ENCODE measurements around the gene DNPH1. TPM values are rescaled to one million over a fixed set of nuclear protein-coding genes. Genes with fewer than 3 reads are reported as not detected.
A peak's percentile ranks its signal among the peaks of the same experiment; 100 is the strongest.

The DNPH1 gene
- total RNA-seq, 1 donor from 2014 or later: 27.2 TPM

GRCh38 chr6:43235841-43236240 lies 6.6 kb upstream of the DNPH1 start:
- Mint-ChIP-seq H3K27me3 (ENCODE audit: unreplicated experiment) (peaks cover 56% of the 10 kb centered on the region), H3K9me3 (ENCODE audit: unreplicated experiment) (peaks cover 9% of the 10 kb centered on the region), H3K4me1 (ENCODE audit: unreplicated experiment) (no peaks in the 10 kb centered on the region), H3K27ac (ENCODE audit: unreplicated experiment) (no peak overlapping the region), H3K4me3 (ENCODE audit: unreplicated experiment) (no peak overlapping the region), H3K36me3 (ENCODE audit: unreplicated experiment) (peaks cover 5% of the 10 kb centered on the region)
- TF ChIP-seq, protein P1, sequence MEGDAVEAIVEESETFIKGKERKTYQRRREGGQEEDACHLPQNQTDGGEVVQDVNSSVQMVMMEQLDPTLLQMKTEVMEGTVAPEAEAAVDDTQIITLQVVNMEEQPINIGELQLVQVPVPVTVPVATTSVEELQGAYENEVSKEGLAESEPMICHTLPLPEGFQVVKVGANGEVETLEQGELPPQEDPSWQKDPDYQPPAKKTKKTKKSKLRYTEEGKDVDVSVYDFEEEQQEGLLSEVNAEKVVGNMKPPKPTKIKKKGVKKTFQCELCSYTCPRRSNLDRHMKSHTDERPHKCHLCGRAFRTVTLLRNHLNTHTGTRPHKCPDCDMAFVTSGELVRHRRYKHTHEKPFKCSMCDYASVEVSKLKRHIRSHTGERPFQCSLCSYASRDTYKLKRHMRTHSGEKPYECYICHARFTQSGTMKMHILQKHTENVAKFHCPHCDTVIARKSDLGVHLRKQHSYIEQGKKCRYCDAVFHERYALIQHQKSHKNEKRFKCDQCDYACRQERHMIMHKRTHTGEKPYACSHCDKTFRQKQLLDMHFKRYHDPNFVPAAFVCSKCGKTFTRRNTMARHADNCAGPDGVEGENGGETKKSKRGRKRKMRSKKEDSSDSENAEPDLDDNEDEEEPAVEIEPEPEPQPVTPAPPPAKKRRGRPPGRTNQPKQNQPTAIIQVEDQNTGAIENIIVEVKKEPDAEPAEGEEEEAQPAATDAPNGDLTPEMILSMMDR (IDR thresholded peaks at IDR 0.05): no peak
- no peak for DNase-seq (ENCODE audit: extremely low spot score, unreplicated experiment)

GRCh38 chr6:43231735-43232450 lies 2.6 kb upstream of the DNPH1 start:
- no peak overlapping the region for H3K4me3 Mint-ChIP-seq (ENCODE audit: unreplicated experiment)
- no peaks in the 10 kb centered on the region for H3K9me3 Mint-ChIP-seq (ENCODE audit: unreplicated experiment)
- H3K27me3 Mint-ChIP-seq (ENCODE audit: unreplicated experiment): peaks cover 28% of the 10 kb centered on the region
- DNase-seq (ENCODE audit: extremely low spot score, unreplicated experiment): no peak
- H3K27ac Mint-ChIP-seq (ENCODE audit: unreplicated experiment): no peak overlapping the region
- TF ChIP-seq, protein P1 (IDR thresholded peaks at IDR 0.05): no peak
- H3K36me3 Mint-ChIP-seq (ENCODE audit: unreplicated experiment): no peaks in the 10 kb centered on the region
- peaks cover 17% of the 10 kb centered on the region for H3K4me1 Mint-ChIP-seq (ENCODE audit: unreplicated experiment)

GRCh38 chr6:43231053-43231452 lies 1.8 kb upstream of the DNPH1 start:
- Mint-ChIP-seq H3K27me3 (ENCODE audit: unreplicated experiment) (peaks cover 21% of the 10 kb centered on the region), H3K36me3 (ENCODE audit: unreplicated experiment) (no peaks in the 10 kb centered on the region), H3K4me1 (ENCODE audit: unreplicated experiment) (peaks cover 17% of the 10 kb centered on the region), H3K27ac (ENCODE audit: unreplicated experiment) (no peak overlapping the region), H3K9me3 (ENCODE audit: unreplicated experiment) (no peaks in the 10 kb centered on the region), H3K4me3 (ENCODE audit: unreplicated experiment) (no peak overlapping the region)
- no peak for DNase-seq (ENCODE audit: extremely low spot score, unreplicated experiment)
- TF ChIP-seq, protein P1 (IDR thresholded peaks at IDR 0.05): no peak

GRCh38 chr6:43229803-43230620 lies 731 bp upstream of the DNPH1 start:
- peak overlapping the region; percentile 56 for H3K27ac Mint-ChIP-seq (ENCODE audit: unreplicated experiment)
- no peaks in the 10 kb centered on the region for H3K36me3 Mint-ChIP-seq (ENCODE audit: unreplicated experiment)
- TF ChIP-seq, protein P1 (IDR thresholded peaks at IDR 0.05): no peak
- H3K27me3 Mint-ChIP-seq (ENCODE audit: unreplicated experiment): peaks cover 19% of the 10 kb centered on the region
- H3K4me1 Mint-ChIP-seq (ENCODE audit: unreplicated experiment): peaks cover 17% of the 10 kb centered on the region
- no peak for DNase-seq (ENCODE audit: extremely low spot score, unreplicated experiment)
- peak overlapping the region; percentile 64 for H3K4me3 Mint-ChIP-seq (ENCODE audit: unreplicated experiment)
- H3K9me3 Mint-ChIP-seq (ENCODE audit: unreplicated experiment): no peaks in the 10 kb centered on the region

Data from osteocyte (in vitro differentiated cells).